DLD1 (cell line): Measurements from ENCODE around the gene NAPEPLD.
"Not testable (repeated sequence)": the region's sequence is repeated elsewhere in the genome, so short reads cannot be mapped to it uniquely, and the experiment has no call there.

Source experiments
- in situ Hi-C: cut with HindIII; loops from 2 replicates; pipeline ENCODE4 v1.10.0; 2017; ENCODE audit warnings: low sequenced_read_pairs

Gene NAPEPLD

DNA sequence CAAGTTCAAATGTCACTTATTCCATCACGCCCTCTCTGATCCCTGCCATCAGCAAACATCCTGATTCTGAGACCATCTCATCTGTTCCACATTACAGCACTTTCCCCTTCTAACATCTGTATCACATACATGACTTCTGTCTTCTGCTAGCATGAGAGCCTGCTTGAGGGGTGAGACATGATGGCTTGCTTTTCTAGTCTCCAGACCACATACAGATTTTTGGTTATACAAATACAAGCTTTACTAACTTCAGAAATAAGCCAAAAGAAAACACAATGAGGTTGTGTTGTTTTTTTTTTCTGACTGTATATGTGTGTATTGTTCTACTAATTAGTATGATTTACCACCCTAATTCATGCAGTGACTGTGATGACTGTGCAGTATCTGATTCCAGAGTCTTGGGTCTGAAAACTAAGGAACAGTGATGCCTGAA is 34.3 kb downstream of the NAPEPLD start:
- in situ Hi-C loops = no loop called here

DNA sequence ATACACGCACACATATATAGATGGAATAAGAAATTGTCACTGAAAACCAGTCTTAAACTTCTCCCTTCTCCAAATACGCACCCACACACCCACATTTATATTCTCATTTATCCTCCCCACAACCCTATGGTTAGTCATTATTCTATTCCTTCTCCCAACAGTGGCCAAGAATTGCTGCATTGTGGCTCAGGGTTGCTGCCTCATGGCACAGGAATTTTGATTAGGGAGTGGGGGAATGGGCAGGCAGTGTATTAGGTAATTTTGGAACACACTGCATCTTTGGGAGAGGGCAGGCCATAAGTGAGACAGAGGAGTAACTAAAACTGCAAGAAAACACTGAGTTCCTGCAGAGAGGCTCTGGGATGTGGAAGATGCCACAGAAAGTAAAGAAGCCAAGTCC is 35.7 kb downstream of the NAPEPLD start:
- in situ Hi-C loops = no loop called here

GRCh38 chr7:103106703-103107070 is 42.2 kb downstream of the NAPEPLD start:
- in situ Hi-C loops = not testable (repeated sequence)

GRCh38 chr7:103106005-103106702 is 42.7 kb downstream of the NAPEPLD start:
- in situ Hi-C loops = no loop called here

DNA sequence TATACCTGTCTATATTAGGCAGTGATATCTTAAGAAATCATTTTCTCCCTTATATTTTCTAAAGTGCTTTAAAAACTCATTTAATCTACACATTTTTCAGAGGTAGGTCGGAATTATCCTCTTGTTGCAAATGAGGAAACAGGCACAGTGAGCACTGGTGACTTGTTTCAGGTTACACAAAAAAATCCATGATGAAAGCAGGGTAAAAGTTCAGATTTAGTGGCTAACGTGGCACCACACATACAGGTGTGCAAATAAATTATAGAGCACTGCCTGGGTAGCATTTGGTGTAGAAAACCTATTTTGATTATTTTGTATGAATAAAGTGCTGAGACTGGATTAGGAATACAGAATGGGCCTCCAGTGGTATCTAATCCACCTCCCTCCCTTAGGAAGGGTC is 47.4 kb downstream of the NAPEPLD start:
- in situ Hi-C loops = no loop called here

- in situ Hi-C loops = no loop called here
These were observed 48.6 kb downstream of the NAPEPLD start for GRCh38 chr7:103100348-103100747.

DNA sequence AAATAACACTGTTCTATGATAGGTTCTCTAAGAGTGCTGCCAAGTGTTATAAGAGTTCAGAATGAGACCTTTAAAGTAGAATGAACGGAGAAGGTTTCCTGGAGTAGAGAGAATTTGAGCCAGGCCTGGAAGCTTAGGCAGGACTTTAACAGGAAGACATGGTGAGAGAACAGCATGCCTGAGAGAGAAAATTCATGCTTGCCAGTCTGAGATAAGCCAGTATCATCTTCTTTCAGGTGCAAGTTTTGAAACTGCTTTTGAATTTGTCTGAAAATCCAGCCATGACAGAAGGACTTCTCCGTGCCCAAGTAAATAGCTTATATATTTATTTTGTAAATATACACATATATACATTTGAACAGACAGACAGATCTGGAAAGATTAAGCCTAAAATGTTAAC is 51.9 kb downstream of the NAPEPLD start:
- in situ Hi-C loops = no loop called here

DNA sequence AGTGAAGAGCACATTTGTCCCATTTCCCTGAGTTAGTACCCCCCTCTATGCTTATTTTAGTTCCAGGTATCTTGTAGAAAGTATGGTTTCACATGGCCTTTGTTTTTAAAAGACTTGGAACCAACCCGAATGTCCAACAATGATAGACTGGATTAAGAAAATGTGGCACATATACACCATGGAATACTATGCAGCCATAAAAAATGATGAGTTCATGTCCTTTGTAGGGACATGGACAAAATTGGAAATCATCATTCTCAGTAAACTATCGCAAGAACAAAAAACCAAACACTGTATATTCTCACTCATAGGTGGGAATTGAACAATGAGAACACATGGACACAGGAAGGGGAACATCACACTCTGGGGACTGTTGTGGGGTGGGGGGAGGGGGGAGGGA is 53.3 kb downstream of the NAPEPLD start:
- in situ Hi-C loops = not testable (repeated sequence)

GRCh38 chr7:103094102-103094501 is 54.8 kb downstream of the NAPEPLD start:
- in situ Hi-C loops = no loop called here

DNA sequence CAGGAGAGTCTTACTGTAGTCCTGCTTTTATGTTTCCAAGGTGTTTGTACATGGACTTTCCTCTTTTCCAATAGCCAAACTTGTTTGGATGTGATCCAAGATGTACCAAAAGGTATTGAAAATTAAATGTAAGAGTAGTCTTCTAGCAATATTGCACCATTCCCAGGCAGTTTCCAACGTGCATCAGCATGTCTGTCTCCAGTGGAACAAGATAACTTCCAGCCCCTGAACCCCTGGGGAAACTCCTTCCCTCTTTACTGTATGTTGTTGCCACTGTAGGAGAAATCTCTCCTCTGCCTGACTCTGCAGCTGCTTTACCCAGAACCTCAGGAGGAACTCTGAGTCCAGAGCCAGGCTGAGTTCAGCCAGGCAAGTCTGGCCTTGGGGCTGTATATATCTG is 55.5 kb downstream of the NAPEPLD start:
- in situ Hi-C loops = no loop called here

- in situ Hi-C loops = not testable (repeated sequence)
These were observed 56.6 kb downstream of the NAPEPLD start for GRCh38 chr7:103092321-103092720.

DNA sequence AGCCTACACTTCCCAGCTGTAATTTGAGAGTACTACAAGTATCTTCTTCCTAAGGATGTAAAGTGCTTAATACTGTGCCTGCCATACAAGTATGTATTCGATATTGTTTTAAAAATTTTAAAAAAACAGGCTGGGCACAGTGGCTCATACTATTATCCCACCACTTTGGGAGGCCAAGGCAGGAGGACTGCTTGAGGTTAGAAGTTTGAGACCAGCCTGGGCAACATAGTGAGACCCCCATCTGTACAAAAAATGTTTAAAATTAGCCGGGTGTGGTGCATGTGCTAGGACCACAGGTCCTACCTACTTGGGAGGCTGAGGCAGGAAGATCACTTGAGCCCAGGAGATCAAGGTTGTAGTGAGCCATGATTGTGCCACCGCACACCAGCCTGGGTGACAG is 65.7 kb downstream of the NAPEPLD start:
- in situ Hi-C loops = no loop called here

GRCh38 chr7:103082497-103082896 is 66.4 kb downstream of the NAPEPLD start:
- in situ Hi-C loops = no loop called here

DNA sequence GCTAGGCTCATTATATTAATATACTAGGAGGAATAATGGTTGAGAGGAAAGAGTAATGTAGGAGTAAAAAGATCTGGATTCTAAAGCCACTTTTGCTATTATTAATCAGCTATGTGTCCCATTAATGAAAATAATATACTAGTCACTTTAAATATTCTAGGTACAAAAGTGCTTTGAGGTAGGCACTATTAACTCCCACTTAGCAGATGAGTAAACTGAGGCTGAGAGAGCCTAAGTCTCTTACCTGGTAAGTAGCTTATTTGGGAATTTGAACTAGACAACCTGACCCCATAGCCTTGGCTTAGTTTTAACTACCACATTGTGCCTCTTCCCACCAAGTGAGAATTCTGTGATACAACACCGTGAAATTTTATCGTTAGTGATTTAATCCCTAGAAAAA is 68.0 kb downstream of the NAPEPLD start:
- in situ Hi-C loops = no loop called here

DNA sequence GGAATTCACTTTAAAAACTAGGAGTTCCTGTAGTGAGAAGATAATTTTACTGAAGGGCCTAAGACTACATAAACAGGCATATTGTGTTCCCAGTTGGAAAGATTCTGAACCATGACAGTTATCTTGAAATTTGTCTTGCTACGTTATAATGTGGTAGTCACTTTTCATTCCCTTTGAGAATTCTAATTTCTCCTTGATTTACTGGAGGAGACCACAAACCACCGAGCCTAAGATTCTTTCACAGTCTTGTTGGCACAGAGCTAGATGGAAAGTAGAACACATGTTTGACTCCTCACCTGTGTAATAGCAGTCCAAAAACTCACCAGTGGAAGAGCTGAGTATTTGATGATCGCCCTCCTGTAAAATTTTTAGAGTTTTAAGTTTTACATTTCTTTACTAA is 69.1 kb downstream of the NAPEPLD start:
- in situ Hi-C loops = no loop called here

- in situ Hi-C loops = not testable (repeated sequence)
These were observed 70.7 kb downstream of the NAPEPLD start for GRCh38 chr7:103078226-103078625.

GRCh38 chr7:103077318-103077717 is 71.6 kb downstream of the NAPEPLD start:
- in situ Hi-C loops = no loop called here

GRCh38 chr7:103076764-103077163 is 72.1 kb downstream of the NAPEPLD start:
- in situ Hi-C loops = no loop called here

GRCh38 chr7:103075337-103075918 is 73.5 kb downstream of the NAPEPLD start:
- in situ Hi-C loops = no loop called here

GRCh38 chr7:103074519-103075336 is 74.2 kb downstream of the NAPEPLD start, which contains the start of the genes ARMC10 and FBXL13:
Gene ARMC10, plus strand, starts transcription at chr7:103075140. Its CDS starts 133 bp downstream, at chr7:103075273.
Gene FBXL13, minus strand, starts transcription at chr7:103074796.
- in situ Hi-C loops = no loop called here

DNA sequence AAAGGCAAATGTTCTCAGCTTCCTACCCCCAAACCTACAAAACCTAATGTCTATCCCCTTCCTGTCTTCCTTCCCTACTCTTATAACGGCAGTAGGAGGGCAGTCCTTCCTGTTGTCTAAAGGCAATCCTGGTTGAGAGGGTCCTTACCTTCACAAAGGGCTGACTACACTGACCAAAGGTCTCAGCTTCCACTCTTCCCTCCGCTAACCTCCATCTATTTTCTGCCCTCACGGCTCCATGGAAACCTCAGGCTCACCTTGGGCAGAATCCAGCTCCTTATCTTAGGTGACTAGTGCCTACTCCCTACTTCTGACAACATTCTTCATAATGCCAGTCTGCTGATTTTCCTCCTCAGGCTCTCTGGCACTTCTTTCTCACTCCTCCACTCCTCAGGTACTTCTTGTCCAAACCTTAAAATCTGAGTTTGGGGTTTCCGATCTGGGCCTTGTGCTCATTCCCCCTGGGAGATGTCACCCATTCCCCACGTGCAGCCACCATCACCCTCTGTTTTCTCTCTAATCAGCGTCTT is 74.8 kb downstream of the NAPEPLD start:
- in situ Hi-C loops = no loop called here

DNA sequence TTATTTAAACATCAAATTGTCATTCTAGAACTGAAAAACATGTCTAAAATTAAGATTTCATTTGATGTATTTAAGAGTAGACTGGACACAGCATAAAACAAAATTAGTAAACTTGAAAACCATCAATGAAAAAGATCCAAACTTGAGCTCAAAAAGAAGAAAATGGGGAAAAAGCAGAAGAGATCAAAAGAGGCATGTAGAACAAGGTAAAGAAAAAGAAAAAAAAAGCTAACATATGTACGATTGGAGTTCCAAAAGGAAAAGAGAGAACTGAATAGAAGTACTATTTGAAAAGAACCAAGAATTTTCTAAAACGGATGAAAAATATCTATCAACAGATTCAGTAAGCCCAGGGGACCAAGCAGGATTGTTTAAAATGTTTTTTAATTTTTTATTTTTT is 77.9 kb downstream of the NAPEPLD start:
- in situ Hi-C loops = no loop called here
